ENCODE measurements around the gene MYLK3. TPM values are rescaled to one million over a fixed set of nuclear protein-coding genes. Genes with fewer than 3 reads are reported as not detected.

MYLK3 gene
- total RNA-seq, 1 donor from 2014 or later, result 3.0 TPM

DNA sequence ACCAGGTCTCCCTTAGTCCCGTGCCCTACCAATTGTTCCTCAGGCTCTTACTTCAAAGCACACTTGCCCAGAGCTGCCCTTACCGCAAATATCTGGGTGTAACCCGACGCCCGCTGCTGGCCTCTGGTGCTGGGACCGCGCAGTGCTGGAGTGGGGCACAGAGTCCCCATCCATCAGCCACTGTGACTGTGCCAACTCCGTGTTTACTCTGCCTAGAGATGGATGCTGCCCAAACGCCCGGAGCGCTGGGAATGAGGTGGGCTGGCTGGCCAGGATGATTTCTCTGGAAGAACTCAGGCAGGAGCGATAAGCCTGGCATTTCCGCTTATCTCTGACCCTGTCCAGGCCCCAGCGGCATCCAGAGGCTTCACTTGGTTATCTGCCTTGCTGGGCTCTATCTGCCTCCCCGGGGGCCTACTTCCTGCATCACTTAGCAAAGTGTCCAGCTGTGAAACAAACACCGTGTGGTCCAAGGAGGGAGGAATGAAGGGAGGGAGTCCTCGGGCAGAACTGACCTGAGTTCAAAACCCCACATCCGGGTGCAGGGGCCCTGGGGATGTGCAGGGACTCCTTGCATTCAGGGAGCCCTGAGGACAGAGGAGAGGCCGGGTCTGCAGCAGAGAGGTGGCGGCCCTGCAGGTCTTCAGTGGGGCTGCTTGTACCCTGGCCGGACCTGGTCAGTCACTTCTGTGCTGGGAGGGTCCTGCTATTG is 9.4 kb upstream of the MYLK3 start:
- no peak for DNase-seq

- no peak for DNase-seq
Measured at GRCh38 chr16:46756772-46757171, 8.6 kb upstream of the MYLK3 start.

GRCh38 chr16:46753015-46753414 is 4.9 kb upstream of the MYLK3 start:
- no peak for DNase-seq

- DNase-seq, result no peak
Measured at GRCh38 chr16:46751381-46751780, 3.2 kb upstream of the MYLK3 start.

DNA sequence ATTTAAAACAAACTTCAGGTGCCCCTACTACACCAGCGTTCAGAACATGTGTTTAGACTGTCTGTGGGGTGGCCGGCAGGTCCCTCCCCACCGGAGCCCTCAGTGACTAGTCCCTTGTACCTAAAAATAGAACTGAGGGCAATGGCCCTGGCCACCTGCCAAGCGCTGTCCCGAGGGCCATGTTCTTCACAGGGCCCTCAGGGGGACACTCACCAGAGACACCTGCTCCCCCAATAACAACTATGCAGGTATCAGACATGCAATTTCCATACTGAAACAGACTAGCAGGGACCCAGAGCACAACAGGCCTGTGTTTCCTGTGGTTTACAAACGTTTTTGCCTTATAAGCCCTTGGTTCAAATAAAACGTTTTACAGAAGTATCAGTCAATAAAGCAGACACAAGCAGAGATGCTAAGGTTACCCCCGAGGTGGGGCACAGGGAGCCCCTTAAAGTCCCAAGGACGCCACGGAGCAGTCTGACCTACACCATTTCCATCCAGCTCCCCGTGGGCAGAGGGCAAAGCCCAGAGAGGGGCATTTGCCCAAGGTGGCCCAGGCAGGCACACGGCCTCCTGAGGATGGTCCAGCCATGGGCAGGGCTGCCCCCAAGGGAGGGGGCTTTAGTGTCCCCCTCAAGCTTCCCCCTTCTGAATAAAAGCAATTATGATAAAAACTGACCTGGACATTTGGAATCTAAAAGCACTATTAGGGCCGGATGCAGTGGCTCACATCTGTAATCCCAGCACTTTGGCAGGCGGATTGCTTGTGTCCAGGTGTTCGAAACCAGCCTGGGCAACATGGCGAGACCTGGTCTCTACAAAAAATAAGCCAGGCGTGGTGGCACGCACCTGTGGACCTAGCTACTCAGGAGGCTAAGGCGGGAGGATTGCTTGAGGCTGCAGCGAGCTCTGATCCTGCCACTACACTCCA is 896 bp upstream of the MYLK3 start:
- DNase-seq, result no peak

DNA sequence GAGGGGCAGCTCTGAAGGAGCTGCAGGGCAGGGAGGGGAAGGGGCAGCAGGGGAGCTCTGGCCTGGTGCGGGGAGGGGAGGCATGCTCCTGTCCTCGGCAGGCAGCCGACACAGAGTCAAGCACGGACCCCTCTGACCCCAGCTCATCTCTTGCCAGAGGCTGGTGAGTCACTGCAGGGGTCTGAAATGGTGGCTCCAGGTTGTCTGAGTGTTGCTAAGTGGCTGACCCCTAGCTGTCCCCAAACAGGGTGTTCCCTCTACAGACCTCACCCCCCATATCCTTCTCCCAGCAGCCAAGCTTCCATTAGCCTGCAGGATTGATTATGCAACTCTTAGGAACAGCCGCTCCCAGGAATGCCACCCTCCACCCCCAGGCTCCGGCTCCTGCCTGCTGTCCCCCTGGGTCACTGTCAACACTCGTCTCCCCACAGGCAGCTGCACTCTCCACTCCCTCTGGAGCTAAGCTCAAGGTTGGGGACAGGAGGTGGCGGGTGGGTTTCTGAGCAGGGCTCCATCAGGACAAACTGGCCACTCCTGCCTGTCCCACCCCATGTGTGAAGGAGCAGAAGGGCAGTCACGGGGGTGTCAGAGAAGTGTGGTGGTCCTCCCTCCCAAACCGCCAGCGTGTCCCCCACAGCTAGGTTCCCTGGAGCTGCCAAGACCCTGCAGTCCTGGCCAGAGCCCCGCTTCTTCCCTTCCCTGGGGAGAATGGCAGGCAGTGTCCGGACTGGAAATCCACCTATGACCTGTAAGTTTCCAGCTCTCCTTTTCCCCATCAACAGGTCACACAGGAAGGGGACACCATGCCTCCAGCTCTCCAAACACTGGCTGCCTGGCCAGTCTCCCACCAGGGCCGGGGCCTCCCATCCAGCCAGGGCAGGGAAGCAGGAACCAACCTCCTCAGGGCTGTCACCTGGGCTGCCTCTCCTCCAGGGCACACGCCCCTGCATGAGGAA is 1.0 kb downstream of the MYLK3 start:
- DNase-seq, result no peak

- DNase-seq, result no peak
Measured at GRCh38 chr16:46745617-46746016, 2.5 kb downstream of the MYLK3 start.

GRCh38 chr16:46743232-46743719 is 4.9 kb downstream of the MYLK3 start:
- no peak for DNase-seq

DNA sequence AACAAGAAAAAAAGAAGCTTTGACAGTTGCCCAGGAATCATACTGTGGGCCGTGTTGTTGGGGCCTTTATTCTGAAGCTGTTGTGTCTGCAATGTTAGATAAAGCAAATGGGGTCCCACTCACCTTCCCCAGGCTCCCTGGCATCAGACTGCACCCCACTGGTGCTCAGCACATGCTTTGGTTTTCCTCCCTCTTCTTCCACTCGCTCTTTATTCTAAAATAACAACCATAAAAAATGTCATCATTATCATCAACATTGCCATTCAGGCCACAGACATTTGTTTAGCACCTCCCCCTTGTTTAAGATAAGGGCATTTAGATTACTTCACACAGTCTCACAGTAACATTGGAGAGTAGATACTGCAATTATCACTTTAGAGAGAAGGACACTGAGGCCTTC is 8.2 kb downstream of the MYLK3 start:
- no peak for DNase-seq

DNA sequence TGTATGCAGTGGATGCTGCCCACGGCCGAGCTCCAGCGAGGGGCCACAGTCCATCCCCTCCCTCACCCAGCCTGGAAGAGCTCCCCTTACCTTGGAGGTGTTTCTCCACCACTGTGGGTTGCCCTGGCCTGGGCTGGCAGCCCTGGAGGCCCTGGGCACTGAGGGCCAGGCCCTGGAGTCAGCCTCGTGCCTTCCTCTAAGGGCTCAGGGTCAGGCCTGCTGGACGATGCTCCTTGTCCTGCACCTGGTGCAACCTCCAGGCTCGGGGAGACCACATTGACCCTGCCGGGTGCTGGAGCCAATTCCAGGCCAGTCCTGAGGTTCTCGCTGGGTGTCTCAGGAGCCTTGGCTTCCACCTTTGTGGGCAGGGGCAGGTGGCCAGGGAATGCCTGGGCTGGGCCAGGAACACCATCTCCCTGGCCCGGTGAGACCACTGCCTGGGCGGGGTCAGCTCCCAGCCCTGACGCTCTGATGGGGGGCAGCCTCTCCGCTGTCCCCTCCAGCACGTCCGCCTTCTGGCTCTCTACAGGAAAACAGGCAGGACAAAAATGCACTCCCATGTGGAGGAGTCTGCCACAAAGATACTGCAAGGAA is 10.4 kb downstream of the MYLK3 start:
- no peak for DNase-seq

GRCh38 chr16:46736695-46737094 is 11.4 kb downstream of the MYLK3 start:
- DNase-seq, result no peak

DNA sequence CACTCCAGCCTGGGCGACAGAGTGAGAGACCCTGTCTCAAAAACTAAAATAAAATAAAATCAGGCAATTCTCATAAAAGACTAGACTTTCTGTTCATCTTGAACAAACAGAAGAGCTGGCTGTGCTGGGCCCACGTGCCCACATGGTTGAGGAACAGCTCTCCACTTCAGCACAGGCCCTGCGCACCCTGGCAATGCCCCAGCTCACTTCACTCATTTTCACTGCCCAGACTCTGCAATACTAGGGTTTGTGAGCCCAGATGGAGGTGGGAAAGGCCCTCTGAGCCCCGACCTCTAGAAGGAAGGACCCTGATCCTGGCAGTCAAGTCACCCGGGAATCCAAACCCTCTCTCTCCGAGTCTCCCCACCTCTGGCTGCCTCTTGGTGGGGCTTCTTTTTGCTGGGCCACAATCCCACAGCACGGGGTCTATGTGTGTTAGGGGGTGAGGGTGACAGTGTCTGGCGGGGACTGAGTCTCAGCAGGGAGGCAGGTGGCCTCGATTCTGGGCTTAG is 14.8 kb downstream of the MYLK3 start:
- DNase-seq, result no peak

DNA sequence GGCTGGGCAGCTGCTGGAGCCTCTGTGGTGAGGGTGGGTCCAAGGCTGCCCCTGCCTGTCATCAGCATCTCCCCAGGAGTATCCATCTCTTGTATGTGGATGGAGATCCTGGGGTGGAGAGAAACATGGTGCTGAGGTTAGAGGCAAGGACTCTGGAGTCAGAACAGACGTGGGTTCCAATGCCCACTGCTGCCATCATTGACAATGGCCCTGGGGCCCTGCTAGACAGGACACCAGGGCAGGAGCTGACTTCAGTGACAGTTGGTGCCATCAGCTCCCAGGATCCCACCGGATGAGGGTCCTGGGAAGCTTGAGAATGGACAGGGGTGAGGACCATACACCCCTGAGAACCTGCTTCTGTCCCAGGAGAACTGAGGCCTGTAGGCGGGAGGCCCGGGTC is 15.6 kb downstream of the MYLK3 start:
- DNase-seq, result no peak

DNA sequence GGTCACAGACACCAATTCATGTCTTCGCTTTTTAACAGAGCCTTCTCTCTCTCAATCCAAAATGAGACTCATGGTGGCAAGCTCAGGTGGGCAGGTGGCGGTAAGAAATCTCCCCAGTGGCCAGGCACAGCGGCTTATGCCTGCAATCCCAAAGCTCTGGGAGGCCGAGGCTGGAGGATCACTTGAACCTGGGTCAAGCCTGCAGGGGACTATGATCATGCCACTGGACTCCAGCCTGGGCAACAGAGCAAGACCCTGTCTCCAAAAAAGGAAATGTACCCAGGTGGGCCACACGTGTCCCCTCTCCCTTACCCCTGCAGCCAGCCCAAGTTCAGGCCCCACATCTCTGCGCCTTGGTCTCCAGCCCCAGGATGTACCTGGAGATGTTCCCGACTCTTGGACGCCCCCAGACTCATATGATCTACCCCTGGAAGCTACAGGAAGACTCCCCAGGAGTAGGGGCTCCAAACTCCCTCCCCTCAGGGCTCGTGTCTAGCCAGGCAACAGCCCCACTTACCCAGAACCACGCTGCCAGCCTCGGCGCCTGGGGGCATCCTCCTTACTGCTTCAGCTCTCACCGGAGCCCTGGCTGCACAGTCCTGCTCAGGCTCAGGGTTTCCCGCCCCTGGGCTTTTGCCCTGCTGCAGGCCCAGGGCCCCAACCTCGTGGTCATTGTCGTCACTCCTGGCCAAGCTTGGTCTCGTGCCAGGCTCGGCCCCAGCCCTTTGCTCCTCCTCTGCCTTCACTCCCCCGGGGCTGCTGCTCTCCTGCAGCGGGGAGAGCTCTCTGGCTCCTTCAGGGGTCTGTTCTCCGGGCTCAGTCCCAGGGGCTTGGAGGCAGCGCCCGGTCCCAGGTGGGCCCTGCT is 16.2 kb downstream of the MYLK3 start:
- no peak for DNase-seq

DNA sequence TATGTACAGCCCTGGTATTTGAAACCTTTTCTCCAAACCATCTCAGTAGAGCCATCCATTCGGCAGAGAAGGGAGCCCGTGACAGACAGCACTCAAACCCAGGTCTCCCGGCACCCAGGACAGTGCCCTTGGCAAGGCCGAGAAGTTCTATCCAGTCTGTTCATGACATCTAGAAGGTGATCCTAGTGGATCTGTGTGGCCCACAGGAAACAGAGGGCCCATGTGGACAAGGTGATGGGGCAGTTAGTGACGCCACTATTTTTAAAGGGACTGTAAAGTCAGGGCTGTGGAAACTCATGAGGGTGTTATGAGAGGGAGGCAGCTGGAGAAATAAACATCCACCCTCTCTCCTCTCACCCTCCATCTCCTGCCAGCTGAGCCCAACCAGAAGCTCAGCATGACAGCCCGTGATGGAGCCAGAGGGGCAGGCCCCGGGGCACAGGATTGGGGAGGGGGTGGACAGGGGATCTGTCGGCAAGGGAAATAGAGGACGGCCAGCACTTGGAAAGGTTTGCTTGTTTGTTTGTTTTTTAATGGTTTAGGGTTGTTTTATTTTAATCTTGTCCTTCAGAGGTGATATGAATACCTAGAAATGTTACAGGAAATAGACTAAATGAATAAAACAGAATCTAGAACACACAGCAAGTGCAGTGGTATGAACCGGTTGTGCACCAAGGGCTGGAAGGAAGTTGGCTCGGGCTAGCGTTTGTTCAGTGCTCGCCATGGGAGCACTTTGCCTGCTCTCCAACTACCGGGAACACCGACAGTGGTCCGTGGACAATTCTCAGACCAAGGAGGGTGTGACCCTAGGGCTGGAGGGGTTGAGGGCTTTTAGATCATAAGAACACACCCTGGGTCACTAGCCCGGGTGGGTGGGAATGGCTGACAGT is 17.1 kb downstream of the MYLK3 start:
- no peak for DNase-seq

DNA sequence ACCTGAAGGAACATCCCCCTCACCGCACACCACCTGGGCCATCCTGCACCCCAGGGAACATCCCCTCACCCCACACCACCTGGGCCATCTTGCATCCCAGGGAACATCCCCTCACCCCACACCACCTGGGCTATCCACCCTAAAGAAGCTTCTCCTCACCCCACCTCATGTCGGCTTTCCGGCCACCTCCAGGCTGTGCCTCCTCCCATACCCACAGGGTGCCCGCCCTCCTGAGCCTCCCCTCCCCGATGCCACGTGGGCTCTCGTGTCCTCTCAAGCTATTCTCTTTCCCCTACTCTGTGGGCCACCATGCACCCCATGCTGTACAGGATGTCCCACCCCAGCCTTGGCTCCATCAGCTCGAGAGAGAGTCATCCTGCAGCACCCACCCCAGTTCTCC is 18.0 kb downstream of the MYLK3 start:
- DNase-seq, result no peak

- DNase-seq, result no peak
Measured at GRCh38 chr16:46729326-46729995, 18.7 kb downstream of the MYLK3 start.

- DNase-seq, result no peak
Measured at GRCh38 chr16:46728806-46729205, 19.3 kb downstream of the MYLK3 start.

DNA sequence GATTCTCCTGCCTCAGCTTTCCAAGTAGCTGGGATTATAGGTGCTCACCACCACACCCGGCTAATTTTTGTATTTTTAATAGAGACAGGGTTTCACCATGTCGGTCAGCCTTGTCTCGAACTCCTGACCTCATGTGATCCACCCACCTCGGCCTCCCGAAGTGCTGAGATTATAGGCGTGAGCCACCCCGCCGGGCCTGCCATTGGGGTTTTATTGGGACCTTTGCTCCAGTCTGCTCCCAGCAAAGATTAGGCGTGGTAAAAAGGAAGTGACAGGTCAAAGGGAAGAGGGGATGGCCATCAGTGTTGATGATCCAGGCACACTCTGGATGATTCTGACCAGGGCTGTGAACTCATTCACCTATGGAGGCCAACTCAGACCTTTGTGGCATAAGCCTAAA is 20.5 kb downstream of the MYLK3 start:
- DNase-seq, result no peak

All from skin of body (tissue), 2 donors.